Measurements from ENCODE around the gene ADCY10.

- TF ChIP-seq SIRT6 (IDR thresholded peaks at IDR 0.05; ENCODE audit: low read length) (no peak), ZNF274 (IDR thresholded peaks at IDR 0.05; ENCODE audit: borderline replicate concordance, extremely low read depth, low read length) (no peak), PHF8 (conservative IDR thresholded peaks at IDR 0.05; ENCODE audit: low read depth, low read length) (no peak), JUND (IDR thresholded peaks at IDR 0.05; ENCODE audit: low read length) (no peak)
- TF ChIP-seq, protein P1, sequence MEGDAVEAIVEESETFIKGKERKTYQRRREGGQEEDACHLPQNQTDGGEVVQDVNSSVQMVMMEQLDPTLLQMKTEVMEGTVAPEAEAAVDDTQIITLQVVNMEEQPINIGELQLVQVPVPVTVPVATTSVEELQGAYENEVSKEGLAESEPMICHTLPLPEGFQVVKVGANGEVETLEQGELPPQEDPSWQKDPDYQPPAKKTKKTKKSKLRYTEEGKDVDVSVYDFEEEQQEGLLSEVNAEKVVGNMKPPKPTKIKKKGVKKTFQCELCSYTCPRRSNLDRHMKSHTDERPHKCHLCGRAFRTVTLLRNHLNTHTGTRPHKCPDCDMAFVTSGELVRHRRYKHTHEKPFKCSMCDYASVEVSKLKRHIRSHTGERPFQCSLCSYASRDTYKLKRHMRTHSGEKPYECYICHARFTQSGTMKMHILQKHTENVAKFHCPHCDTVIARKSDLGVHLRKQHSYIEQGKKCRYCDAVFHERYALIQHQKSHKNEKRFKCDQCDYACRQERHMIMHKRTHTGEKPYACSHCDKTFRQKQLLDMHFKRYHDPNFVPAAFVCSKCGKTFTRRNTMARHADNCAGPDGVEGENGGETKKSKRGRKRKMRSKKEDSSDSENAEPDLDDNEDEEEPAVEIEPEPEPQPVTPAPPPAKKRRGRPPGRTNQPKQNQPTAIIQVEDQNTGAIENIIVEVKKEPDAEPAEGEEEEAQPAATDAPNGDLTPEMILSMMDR (IDR thresholded peaks at IDR 0.05; ENCODE audit: control extremely low read depth in 1 of 3, insufficient read depth in 1 of 3, low read depth in 1 of 3, low read length in 3 of 3), result no peak
Observed at GRCh38 chr1:167898578-167899222, 15.2 kb downstream of the ADCY10 start.
